NCI-H1105 (cell line): Measurements from ENCODE around the gene SMYD5.
"Not testable (repeated sequence)": the region's sequence is repeated elsewhere in the genome, so short reads cannot be mapped to it uniquely, and the experiment has no call there.

ENCODE experiments used
- DNase-seq: peaks from one replicate; lab custom pipeline; 2025; lab: John Stamatoyannopoulos, UW

SMYD5 gene

GRCh38 chr2:73214120-73215035 lies at the start of gene SMYD5:
Gene SMYD5 (plus strand): TSS chr2:73214245. CDS start chr2:73214267, 22 bp downstream.
- DNase-seq, result peak; percentile 64

GRCh38 chr2:73165978-73166377 lies 48.1 kb upstream of the SMYD5 start:
- DNase-seq, result not testable (repeated sequence)

- DNase-seq, result not testable (repeated sequence)
Measured at GRCh38 chr2:73166813-73167212, 47.2 kb upstream of the SMYD5 start.

- DNase-seq, result not testable (repeated sequence)
Measured at GRCh38 chr2:73168348-73168747, 45.7 kb upstream of the SMYD5 start.

GRCh38 chr2:73170341-73170740 lies 43.7 kb upstream of the SMYD5 start:
- not testable (repeated sequence) for DNase-seq

- DNase-seq, result no peak
Measured at GRCh38 chr2:73172963-73173362, 41.1 kb upstream of the SMYD5 start.

GRCh38 chr2:73173781-73174180 lies 40.3 kb upstream of the SMYD5 start:
- no peak for DNase-seq

GRCh38 chr2:73174244-73174643 lies 39.8 kb upstream of the SMYD5 start:
- DNase-seq, result no peak

- DNase-seq, result no peak
Measured at GRCh38 chr2:73174941-73175662, 38.9 kb upstream of the SMYD5 start.

- DNase-seq, result peak; percentile 62
Measured at GRCh38 chr2:73175663-73176204, 38.3 kb upstream of the SMYD5 start.

- DNase-seq, result no peak
Measured at GRCh38 chr2:73176205-73176880, 37.7 kb upstream of the SMYD5 start.

- peak; percentile 76 for DNase-seq
Measured at GRCh38 chr2:73176881-73177644, 37.0 kb upstream of the SMYD5 start.

- no peak for DNase-seq
Measured at GRCh38 chr2:73177645-73178255, 36.3 kb upstream of the SMYD5 start.

GRCh38 chr2:73185965-73186364 lies 28.1 kb upstream of the SMYD5 start:
- no peak for DNase-seq

- no peak for DNase-seq
Measured at GRCh38 chr2:73187549-73187948, 26.5 kb upstream of the SMYD5 start.

GRCh38 chr2:73197579-73197978 lies 16.5 kb upstream of the SMYD5 start:
- no peak for DNase-seq

GRCh38 chr2:73200281-73200680 lies 13.8 kb upstream of the SMYD5 start:
- not testable (repeated sequence) for DNase-seq

GRCh38 chr2:73202156-73203054 lies 11.6 kb upstream of the SMYD5 start, which contains the start of gene NOTO:
Gene NOTO (plus strand): TSS chr2:73202574. CDS start chr2:73202667, 93 bp downstream.
- DNase-seq, result no peak

GRCh38 chr2:73203055-73203681 lies 10.9 kb upstream of the SMYD5 start:
- no peak for DNase-seq
